Fibroblast of villous mesenchyme (primary cell): Measurements from ENCODE around the gene NR3C2. TPM values are rescaled to one million over a fixed set of nuclear protein-coding genes. Genes with fewer than 3 reads are reported as not detected.

Source experiments
- DNase-seq: peaks from one replicate; pipeline ENCODE4 v3.0.0-alpha.2; 2010; ENCODE audit warnings: low read depth
- H3K4me3 ChIP-seq: 2 replicates; pipeline ENCODE4 v1.5.1; 2011; ENCODE audit warnings: low read depth, mild to moderate bottlenecking, low read length
- total RNA-seq: library from RNA; depleted of rRNA; stranded (reverse); fragments of >200 nt; gene quantifications from 2 replicates; pipeline ENCODE4 v1.2.3, GENCODE V29; 2012
- TF ChIP-seq, protein P1 (sequence below): IDR thresholded peaks from 2 replicates; pipeline ENCODE4 v1.5.1; 2012; ENCODE audit warnings: low read depth, mild to moderate bottlenecking, low read length; ENCODE audit not compliant: insufficient read depth

Gene NR3C2
- total RNA-seq, 1 donor = under 0.01 TPM

DNA sequence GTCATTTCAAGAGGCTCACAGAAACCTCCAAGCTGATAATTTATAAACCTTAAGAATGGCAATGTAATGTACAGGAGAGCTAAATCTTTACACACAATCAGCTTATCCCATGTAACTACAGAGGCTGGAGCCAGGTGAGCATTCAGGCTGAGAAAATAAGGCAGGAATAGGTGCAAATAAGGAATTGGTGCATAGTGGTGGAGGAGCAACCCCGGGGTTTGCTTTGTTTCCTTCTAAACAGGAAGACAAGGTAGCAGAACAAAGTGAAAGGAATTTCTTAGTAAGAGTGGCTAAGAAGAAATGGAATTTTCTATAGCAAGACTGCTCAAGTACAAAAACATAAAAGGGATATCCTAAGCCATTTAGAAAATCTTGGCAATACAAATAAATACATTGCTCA, 82.4 kb downstream of the NR3C2 start:
- H3K4me3 ChIP-seq = no peak overlapping the region
- TF ChIP-seq, protein P1, sequence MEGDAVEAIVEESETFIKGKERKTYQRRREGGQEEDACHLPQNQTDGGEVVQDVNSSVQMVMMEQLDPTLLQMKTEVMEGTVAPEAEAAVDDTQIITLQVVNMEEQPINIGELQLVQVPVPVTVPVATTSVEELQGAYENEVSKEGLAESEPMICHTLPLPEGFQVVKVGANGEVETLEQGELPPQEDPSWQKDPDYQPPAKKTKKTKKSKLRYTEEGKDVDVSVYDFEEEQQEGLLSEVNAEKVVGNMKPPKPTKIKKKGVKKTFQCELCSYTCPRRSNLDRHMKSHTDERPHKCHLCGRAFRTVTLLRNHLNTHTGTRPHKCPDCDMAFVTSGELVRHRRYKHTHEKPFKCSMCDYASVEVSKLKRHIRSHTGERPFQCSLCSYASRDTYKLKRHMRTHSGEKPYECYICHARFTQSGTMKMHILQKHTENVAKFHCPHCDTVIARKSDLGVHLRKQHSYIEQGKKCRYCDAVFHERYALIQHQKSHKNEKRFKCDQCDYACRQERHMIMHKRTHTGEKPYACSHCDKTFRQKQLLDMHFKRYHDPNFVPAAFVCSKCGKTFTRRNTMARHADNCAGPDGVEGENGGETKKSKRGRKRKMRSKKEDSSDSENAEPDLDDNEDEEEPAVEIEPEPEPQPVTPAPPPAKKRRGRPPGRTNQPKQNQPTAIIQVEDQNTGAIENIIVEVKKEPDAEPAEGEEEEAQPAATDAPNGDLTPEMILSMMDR = no peak
- DNase-seq = no peak

DNA sequence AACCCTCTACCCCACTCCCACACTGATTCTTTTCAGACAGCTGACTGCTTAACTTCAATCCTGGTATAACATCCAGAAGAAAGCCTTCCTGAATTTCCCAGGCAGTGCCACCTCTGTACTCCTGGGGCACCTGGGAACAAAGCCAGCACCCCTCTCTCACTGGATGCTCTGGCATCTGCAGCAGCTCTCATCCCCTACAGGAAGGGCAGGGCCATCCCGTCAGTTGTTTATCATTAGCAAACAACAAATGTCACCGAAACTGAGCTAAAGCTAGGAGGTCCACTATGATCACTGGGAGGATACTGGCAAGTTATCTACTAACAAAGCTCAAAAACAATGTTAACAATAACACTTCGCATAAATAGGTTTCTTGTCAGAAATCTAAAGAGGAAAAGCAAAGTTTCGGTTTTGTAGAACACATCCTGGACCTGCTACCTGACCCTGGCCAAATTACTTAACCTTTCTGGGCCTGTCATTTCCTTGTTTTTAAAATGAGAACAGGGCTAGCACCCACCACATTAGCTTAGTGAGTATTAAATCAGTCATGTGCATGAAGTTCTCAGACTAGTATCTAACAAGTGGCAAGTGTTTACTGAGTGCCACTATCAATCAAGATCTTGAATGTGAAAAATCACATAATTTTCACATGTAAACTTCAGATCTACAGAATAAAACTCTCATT, 86.6 kb downstream of the NR3C2 start:
- H3K4me3 ChIP-seq = no peak overlapping the region
- no peak for DNase-seq
- TF ChIP-seq, protein P1 = no peak

DNA sequence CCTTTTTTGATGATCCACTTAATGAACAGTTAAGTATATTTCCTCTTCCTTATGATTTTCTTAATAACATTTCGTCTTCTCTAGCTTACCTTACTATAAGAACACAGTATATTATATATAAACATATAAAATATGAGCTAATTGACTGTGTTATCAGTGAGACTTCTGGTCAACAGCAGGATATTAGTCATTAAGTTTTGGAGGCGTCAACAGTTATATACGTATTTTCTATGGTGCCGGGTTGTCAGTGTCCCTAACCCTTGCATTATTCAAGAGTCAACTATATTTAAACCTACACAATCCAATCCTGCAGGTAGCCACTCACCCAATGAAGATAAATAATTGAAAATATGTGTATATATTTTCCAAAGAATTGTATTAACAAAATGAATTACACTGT, 88.0 kb downstream of the NR3C2 start:
- no peak overlapping the region for H3K4me3 ChIP-seq
- TF ChIP-seq, protein P1 = no peak
- no peak for DNase-seq

DNA sequence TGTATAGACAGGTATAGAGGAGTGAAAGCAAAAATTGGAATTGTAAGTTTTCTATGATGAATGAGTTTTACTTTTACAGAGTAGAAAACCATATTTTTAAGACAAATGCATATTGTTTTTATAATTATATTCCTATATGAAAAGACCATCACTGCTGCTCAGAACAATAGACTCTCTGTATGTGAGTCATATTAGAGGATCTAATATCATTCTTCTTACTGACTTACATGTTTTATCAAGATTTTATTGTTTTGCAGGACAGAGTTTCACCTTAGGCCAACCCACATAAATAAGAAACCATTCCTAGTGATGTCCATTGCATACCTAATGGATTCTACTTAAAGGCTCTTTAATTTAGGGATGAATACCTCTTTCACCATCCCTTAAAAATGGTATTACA, 88.6 kb downstream of the NR3C2 start:
- no peak overlapping the region for H3K4me3 ChIP-seq
- no peak for DNase-seq
- TF ChIP-seq, protein P1 = no peak

DNA sequence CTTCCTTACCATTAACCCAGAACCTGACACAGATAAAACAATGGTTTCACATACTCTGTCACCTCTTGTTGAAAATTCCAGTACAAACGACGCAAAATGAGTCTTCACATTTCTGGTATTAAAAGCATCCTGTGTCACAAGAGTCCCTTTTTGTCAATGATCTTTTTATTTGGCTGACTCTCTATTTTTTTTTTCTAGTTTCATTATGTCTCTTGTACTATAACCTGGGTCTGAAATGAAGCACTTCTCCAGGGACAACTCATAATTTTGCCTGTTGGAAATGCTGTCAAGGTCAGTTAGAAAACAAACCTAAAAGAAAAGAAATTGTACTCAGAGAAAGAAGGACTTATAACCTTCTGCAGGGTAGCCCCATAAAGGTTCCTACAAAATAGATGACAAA, 93.1 kb downstream of the NR3C2 start:
- no peak for DNase-seq
- TF ChIP-seq, protein P1 = no peak
- no peak overlapping the region for H3K4me3 ChIP-seq

DNA sequence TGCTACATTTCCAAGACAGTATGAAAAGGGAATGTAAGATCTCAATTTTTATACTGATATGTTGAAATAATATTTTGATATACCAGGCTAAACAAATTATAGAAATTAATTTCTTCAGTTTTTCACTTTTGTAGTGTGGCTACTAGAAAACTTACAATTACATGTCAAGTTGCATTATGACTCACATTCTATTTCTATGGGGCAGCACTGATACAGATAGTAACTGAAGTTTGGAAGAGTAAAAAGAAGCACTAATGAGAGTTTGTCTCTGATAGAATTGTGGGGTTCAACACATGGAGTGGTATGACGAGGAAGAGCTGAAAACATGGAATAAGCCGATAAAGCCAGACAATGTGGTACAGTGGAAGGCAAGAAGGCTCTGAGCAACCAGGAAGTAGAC, 95.6 kb downstream of the NR3C2 start:
- no peak overlapping the region for H3K4me3 ChIP-seq
- TF ChIP-seq, protein P1 = no peak
- DNase-seq = no peak

DNA sequence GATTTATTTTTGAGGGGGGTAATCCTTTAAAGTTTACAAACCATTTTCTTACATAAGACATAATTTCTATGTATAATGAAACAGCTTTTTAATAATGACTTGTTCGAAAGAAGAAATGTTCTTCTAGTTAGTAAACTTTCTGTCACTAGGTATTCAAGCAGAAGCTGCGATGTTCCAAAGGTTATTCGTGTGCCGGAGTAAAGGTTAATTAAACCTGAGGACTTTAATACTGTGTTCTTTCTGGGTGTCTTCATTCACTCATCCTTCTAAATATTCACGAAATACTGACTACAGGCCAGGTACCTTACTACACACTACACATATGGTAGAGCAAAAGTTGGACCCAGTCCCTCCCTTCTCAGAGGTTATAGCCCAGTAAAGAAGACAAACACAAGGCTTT, 96.7 kb downstream of the NR3C2 start:
- TF ChIP-seq, protein P1 = no peak
- H3K4me3 ChIP-seq = no peak overlapping the region

More for the DNA sequence above, 96.7 kb downstream of the NR3C2 start:
- DNase-seq = no peak
